Fibroblast of the aortic adventitia (primary cell): Measurements from ENCODE around the gene IGSF9B. TPM values are rescaled to one million over a fixed set of nuclear protein-coding genes. Genes with fewer than 3 reads are reported as not detected.

ENCODE experiments used
- DNase-seq: peaks from one replicate; pipeline ENCODE4 v3.0.0-alpha.2; 2010; ENCODE audit warnings: low read depth
- H3K4me3 ChIP-seq: 2 replicates; pipeline ENCODE4 v1.5.1; 2011; ENCODE audit warnings: low read depth, mild to moderate bottlenecking, control low read depth, low read length, moderate library complexity
- total RNA-seq: library from RNA; depleted of rRNA; stranded (reverse); fragments of >200 nt; gene quantifications from 2 replicates; pipeline ENCODE4 v1.2.3, GENCODE V29; 2012; ENCODE audit warnings: low replicate concordance
- TF ChIP-seq, protein P1 (sequence below): IDR thresholded peaks from 2 replicates; pipeline ENCODE4 v1.5.1; 2011; ENCODE audit warnings: mild to moderate bottlenecking, low read length, control low read depth, inconsistent platforms; ENCODE audit not compliant: insufficient read depth

IGSF9B gene
- total RNA-seq, 1 donor: 3.2 TPM

DNA sequence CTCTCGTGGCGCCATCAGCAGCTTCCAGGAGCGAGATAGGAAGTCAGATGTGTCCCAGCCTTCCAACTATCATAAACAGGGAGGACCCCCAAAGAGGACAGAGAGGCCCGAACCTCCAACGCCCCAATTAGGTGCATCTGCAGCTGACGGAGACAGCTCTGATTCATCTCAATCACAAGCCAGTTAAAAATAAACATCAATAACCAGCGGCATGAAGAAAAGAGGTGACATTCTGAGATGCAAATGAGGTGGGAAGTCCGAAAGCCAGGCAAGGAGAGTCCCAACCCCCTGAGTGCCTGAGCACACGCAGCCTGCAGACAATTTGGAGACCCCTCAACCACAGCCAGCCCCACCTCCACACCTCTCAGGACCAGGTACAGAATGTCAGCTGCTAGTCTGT, 28.1 kb upstream of the IGSF9B start:
- no peak for DNase-seq
- TF ChIP-seq, protein P1, sequence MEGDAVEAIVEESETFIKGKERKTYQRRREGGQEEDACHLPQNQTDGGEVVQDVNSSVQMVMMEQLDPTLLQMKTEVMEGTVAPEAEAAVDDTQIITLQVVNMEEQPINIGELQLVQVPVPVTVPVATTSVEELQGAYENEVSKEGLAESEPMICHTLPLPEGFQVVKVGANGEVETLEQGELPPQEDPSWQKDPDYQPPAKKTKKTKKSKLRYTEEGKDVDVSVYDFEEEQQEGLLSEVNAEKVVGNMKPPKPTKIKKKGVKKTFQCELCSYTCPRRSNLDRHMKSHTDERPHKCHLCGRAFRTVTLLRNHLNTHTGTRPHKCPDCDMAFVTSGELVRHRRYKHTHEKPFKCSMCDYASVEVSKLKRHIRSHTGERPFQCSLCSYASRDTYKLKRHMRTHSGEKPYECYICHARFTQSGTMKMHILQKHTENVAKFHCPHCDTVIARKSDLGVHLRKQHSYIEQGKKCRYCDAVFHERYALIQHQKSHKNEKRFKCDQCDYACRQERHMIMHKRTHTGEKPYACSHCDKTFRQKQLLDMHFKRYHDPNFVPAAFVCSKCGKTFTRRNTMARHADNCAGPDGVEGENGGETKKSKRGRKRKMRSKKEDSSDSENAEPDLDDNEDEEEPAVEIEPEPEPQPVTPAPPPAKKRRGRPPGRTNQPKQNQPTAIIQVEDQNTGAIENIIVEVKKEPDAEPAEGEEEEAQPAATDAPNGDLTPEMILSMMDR: no peak
- no peak overlapping the region for H3K4me3 ChIP-seq

DNA sequence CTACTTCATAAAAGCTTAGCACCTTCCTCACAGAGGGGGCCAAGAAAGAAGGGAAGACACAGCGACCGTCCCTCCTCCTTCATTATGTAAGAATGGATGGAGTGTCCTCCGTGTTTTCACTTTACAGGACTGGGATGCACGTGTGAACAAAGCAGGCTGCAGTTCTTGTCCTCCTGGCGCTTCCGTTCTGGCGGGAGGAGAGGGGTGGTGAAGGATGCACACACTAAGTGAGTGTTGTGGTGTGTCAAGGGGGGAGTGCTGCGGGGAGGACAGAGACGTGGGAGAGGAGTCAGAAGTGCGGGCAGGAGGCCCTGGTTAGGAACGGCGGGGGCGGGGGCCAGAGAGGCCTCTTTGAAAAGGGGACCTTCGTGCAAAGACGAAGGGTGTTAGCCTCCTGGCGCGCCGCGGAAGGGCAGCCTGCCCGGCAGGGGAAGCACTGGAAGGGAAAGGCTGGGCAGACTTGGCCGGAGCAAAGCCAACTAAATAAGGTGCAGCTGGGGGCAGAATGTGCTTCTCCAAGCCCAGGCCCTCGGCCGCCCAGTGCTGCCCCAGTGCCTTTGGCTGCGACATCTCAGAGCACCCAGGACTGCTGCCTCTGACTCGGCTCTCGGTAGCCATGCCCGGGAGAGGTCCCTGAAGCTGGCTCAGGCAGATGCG, 27.0 kb upstream of the IGSF9B start:
- TF ChIP-seq, protein P1: no peak
- DNase-seq: no peak
- H3K4me3 ChIP-seq: no peak overlapping the region

DNA sequence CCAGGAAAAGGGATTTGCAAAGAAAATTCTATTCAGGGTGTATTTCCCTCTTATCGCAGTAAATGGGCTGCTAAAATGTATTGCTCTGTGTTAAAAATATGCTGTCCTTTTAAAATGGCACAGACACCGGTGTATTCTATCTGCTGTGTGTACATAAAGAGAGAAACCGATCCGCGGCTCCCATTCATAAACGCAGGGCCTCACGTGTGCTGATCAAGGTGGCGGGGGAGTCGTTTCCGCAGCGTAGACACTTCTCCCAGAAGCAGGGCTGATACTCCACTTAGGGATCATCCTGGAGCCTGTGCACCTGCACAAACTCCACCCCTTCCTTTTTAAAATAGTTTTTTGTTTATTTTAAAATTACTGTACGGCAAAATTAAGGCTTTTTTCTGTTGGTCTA, 26.1 kb upstream of the IGSF9B start:
- DNase-seq: no peak
- TF ChIP-seq, protein P1: no peak
- H3K4me3 ChIP-seq: no peak overlapping the region

DNA sequence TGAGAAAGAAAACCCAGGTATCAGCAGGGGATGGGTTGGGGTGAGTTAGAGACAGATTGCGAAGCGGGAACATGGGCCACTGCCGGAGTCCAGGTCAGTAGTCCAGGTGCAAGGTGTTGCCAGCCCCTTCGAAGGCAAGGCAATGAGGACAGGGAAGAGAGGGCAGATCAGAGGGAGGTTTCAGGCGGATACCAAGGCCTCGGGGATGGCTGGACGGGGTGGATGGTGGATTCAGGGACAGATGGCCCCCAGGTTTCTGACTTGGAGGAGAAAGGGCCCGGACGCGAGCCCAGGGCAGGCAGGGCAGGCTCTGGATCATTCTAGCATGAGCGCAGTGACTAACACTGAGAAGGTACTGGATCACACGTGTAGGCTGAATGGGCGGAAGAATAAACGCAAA, 25.4 kb upstream of the IGSF9B start:
- TF ChIP-seq, protein P1: no peak
- H3K4me3 ChIP-seq: no peak overlapping the region
- no peak for DNase-seq

DNA sequence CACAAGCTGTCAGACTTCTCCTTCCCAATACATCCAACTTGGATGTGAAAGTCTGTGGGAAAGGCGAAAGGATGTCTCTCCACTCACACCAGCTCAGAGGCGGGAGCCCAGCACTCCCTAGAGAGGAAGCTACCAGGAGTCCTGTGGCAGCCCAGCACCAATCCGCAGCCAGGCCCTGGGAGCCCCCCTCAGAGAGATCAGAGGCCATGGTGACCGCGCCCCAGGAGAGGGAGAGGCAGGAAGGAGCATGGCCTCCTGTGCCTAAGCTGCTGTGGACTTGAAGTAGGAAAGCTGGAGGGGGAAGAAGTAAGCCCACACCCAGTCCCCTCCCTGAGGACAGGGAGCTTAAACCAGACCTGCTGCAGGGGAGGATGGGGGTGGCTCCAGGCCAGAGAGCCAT, 24.4 kb upstream of the IGSF9B start:
- DNase-seq: no peak
- TF ChIP-seq, protein P1: no peak
- no peak overlapping the region for H3K4me3 ChIP-seq

DNA sequence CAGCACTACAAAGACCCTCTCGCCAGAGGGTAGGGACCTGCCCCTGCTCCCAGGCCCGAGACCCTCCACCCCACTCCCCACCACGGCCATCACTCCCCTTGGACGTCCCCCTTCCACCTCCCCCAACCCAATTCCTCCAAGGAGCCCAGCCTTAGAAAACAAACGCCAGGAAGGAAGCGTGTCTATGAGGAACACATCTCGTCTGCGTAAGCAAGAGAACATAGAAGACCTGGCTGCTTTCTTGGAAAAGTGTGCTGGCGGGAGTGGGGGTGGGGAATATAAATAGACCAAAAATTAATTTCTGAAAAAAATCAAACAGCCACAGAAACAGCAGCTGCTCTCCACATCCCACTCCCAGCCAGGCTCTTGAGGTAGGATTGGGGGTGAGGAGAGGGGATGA, 23.9 kb upstream of the IGSF9B start:
- no peak for DNase-seq

More for the DNA sequence above, 23.9 kb upstream of the IGSF9B start:
- TF ChIP-seq, protein P1: no peak
- no peak overlapping the region for H3K4me3 ChIP-seq
